K562 (cell line): Measurements from ENCODE around the gene TM7SF3. TPM values are rescaled to one million over a fixed set of nuclear protein-coding genes. Genes with fewer than 3 reads are reported as not detected.

Experiments used
- ATAC-seq: fragments of 200-7000 bp; cut with Tn5 transposase; 3 replicates; pipeline ENCODE4 v1.9.1; 2020; ENCODE audit warnings: moderate library complexity
- BruUV-seq: library from RNA; stranded (reverse); fragments of 400-500 nt; replicated peaks from 2 replicates; lab custom pipeline; 2021; lab: Mats Ljungman, UMichigan
- CTCF ChIA-PET: fragments of 300-600 bp; formaldehyde crosslinking; extraction: SDS; loops from one replicate; lab custom pipeline; 2021; ENCODE audit warnings: low intra/inter-chr PET ratio; lab: Yijun Ruan, JAX
- POLR2A ChIA-PET: fragments of 300-600, 350-650 bp; sonication (Branson Sonifier 250); formaldehyde crosslinking; extraction: SDS; loops from one replicate; lab custom pipeline; 2021; ENCODE audit warnings: antibody characterized with exemption, inconsistent platforms; lab: Yijun Ruan, JAX
- DNase-seq, 4 experiments: peaks; one replicate each; pipeline versions ENCODE4 v3.0.0 to v3.0.0-alpha.2; 2011 to 2018; ENCODE audit warnings: low spot score in 3 of 4, mixed read lengths in 3 of 4; ENCODE audit errors: extremely low read depth in 1 of 4
- FAIRE-seq: peaks from 2 replicates; lab custom pipeline; 2011; peaks lifted over from hg19 to GRCh38; lab: Jason Lieb, UNC
- H2AFZ ChIP-seq: 2 replicates; pipeline ENCODE4 v1.6.0; 2011; ENCODE audit warnings: low read depth, low read length, control low read depth, inconsistent platforms
- H3K27ac ChIP-seq: fragments of 200-600 bp; 3 replicates; pipeline ENCODE4 v1.8.0; 2011; ENCODE audit warnings: low read depth, mild to moderate bottlenecking, control low read depth, inconsistent platforms, low read length, moderate library complexity, mixed read lengths; ENCODE audit errors: extremely low read depth
- H3K27me3 ChIP-seq, 2 experiments: fragments of 300-600 bp in 1 of 2; 2 replicates in 1 of 2; 3 replicates in 1 of 2; pipeline versions ENCODE4 v1.6.0 to v1.8.0; 2011; ENCODE audit warnings: inconsistent platforms in 2 of 2, low read length in 2 of 2, mild to moderate bottlenecking in 1 of 2, mixed read lengths in 1 of 2, moderate library complexity in 1 of 2; ENCODE audit not compliant: control insufficient read depth in 2 of 2, insufficient read depth in 2 of 2
- H3K36me3 ChIP-seq: fragments of 300-600 bp; 3 replicates; pipeline ENCODE4 v1.8.0; 2011; ENCODE audit warnings: mild to moderate bottlenecking, low read length, inconsistent platforms; ENCODE audit not compliant: control insufficient read depth, insufficient read depth
- H3K4me1 ChIP-seq, 2 experiments: fragments of 200-600 bp in 1 of 2; replicated peaks in 1 of 2; 2 replicates in 1 of 2; 3 replicates in 1 of 2; pipeline versions ENCODE4 v1.5.1 to v1.8.0; 2011; ENCODE audit warnings: inconsistent platforms in 2 of 2, low read length in 2 of 2, mild to moderate bottlenecking in 1 of 2, mixed read lengths in 1 of 2, moderate library complexity in 1 of 2; ENCODE audit not compliant: control insufficient read depth in 2 of 2, insufficient read depth in 2 of 2
- H3K4me2 ChIP-seq: 2 replicates; pipeline ENCODE4 v1.6.1; 2011; ENCODE audit warnings: low read length, control low read depth, inconsistent platforms, mixed read lengths; ENCODE audit not compliant: insufficient read depth
- H3K4me3 ChIP-seq: fragments of 200-600 bp; sonication (generic), shearing (Covaris generic); 2 replicates; pipeline ENCODE4 v1.5.1; 2016; ENCODE audit warnings: control low read depth, inconsistent platforms
- H3K79me2 ChIP-seq: fragments of 200-600 bp; 3 replicates; pipeline ENCODE4 v1.8.0; 2011; ENCODE audit warnings: low read length, inconsistent platforms; ENCODE audit not compliant: control insufficient read depth, insufficient read depth
- H3K9ac ChIP-seq, 2 experiments: 2 replicates each; pipeline versions ENCODE4 v1.6.0 to v1.6.1; 2011; ENCODE audit warnings: low read depth in 2 of 2, low read length in 2 of 2, control low read depth in 1 of 2, inconsistent platforms in 1 of 2, mild to moderate bottlenecking in 1 of 2, mixed read lengths in 1 of 2; ENCODE audit not compliant: insufficient read depth in 1 of 2
- H3K9me1 ChIP-seq: one replicate; pipeline ENCODE4 v1.6.0; 2011; ENCODE audit warnings: inconsistent platforms, mild to moderate bottlenecking, low read length, moderate library complexity; ENCODE audit not compliant: control insufficient read depth, insufficient read depth
- H3K9me3 ChIP-seq: replicated peaks from 2 replicates; pipeline ENCODE4 v1.5.1; 2011; ENCODE audit warnings: low read depth, low read length, inconsistent platforms; ENCODE audit not compliant: control insufficient read depth, insufficient read depth
- H4K20me1 ChIP-seq: replicated peaks from 2 replicates; pipeline ENCODE4 v1.6.1; 2011; ENCODE audit warnings: low read length, inconsistent platforms, mixed read lengths; ENCODE audit not compliant: control insufficient read depth, insufficient read depth
- ATF3 ChIP-seq, 2 experiments: fragments of 450-650 bp in 1 of 2; sonication (generic) in 1 of 2; formaldehyde crosslinking in 1 of 2; IDR thresholded peaks in 1 of 2; conservative IDR thresholded peaks in 1 of 2; 2 replicates each; pipeline versions ENCODE4 v1.6.1 to v1.8.1; 2016 to 2023; ENCODE audit warnings: mild to moderate bottlenecking in 2 of 2, moderate library complexity in 2 of 2, inconsistent platforms in 1 of 2, missing genetic modification reagents in 1 of 2
- BRD4 ChIP-seq: fragments of 200-600 bp; sonication (generic); IDR thresholded peaks from 2 replicates; pipeline ENCODE4 v1.6.1; 2017; ENCODE audit warnings: inconsistent platforms
- CBFA2T2 ChIP-seq: fragments of 450-650 bp; conservative IDR thresholded peaks from 2 replicates; pipeline ENCODE4 v1.6.1; 2017; ENCODE audit warnings: mild to moderate bottlenecking
- CEBPB ChIP-seq: fragments of 450-650 bp; IDR thresholded peaks from 2 replicates; pipeline ENCODE4 v1.6.1; 2016; ENCODE audit warnings: missing genetic modification characterization, missing compliant biosample characterization
- CEBPG ChIP-seq, 3 experiments: fragments of 200-800 bp in 1 of 3; sonication (Bioruptor generic) in 1 of 3; sonication (generic) in 1 of 3; formaldehyde crosslinking in 1 of 3; IDR thresholded peaks in 2 of 3; conservative IDR thresholded peaks in 1 of 3; 2 replicates each; pipeline versions ENCODE4 v1.6.1 to v1.8.0; 2016 to 2022; ENCODE audit warnings: missing compliant biosample characterization in 2 of 3, missing genetic modification characterization in 2 of 3, mild to moderate bottlenecking in 1 of 3, missing genetic modification reagents in 1 of 3
- CHD4 ChIP-seq: fragments of 200-600 bp; sonication (generic); IDR thresholded peaks from 3 replicates; pipeline ENCODE4 v1.6.1; 2012; ENCODE audit warnings: low read depth, mild to moderate bottlenecking, mixed read lengths, low read length, inconsistent platforms; ENCODE audit not compliant: insufficient read depth, insufficient replicate concordance, poor library complexity, severe bottlenecking
- E2F3 ChIP-seq: fragments of 250-450 bp; sonication (Bioruptor Pico); IDR thresholded peaks from 2 replicates; pipeline ENCODE4 v1.4.0; 2020; ENCODE audit warnings: mild to moderate bottlenecking
- KLF6 ChIP-seq: fragments of 250-450 bp; sonication (Bioruptor Pico); IDR thresholded peaks from 2 replicates; pipeline ENCODE4 v1.4.0; 2020; ENCODE audit warnings: mild to moderate bottlenecking, moderate library complexity, borderline replicate concordance
- PHB ChIP-seq: fragments of 250-450 bp; sonication (Bioruptor Pico); IDR thresholded peaks from 2 replicates; pipeline ENCODE4 v1.5.0; 2021
- TBP ChIP-seq: optimal IDR thresholded peaks from 2 replicates; pipeline ENCODE3; 2011; ENCODE audit warnings: low read depth, low read length, improper control_type of control experiment
- XRCC3 ChIP-seq: fragments of 450-650 bp; IDR thresholded peaks from 2 replicates; pipeline ENCODE4 v1.6.1; 2017; ENCODE audit warnings: mild to moderate bottlenecking, moderate library complexity
- ZNF436 ChIP-seq: fragments of 250-450, 450-650 bp; sonication (Bioruptor Pico); formaldehyde crosslinking; IDR thresholded peaks from 2 replicates; pipeline ENCODE4 v1.7.0; 2020; ENCODE audit warnings: mild to moderate bottlenecking
- WGBS: fragments of 100-300 bp; shearing (Covaris generic); methylation state at CpG from one replicate; pipeline ENCODE4 v1.1.6; 2016; ENCODE audit warnings: low coverage, mixed read lengths; ENCODE audit not compliant: insufficient coverage; ENCODE audit errors: missing lambda C conversion rate; 5-methylcytosine and 5-hydroxymethylcytosine counted together
- in situ Hi-C: fragments of 300-500 bp; cut with MboI; formaldehyde crosslinking; loops from 4 replicates; pipeline ENCODE4 v1.15.0; 2018; ENCODE audit warnings: inconsistent platforms, mixed read lengths
- intact Hi-C: fragments of 100-400 bp; cut with micrococcal nuclease; formaldehyde crosslinking; loops from 2 replicates; pipeline ENCODE4 v1.14.2; 2022
- polyA plus RNA-seq, 8 experiments: library from polyadenylated mRNA; depleted of rRNA in 4 of 8; stranded (reverse) in 5 of 8; unstranded in 3 of 8; fragments of >200 nt; fragmentation: Nextera tagmentation in 2 of 8; fragmentation: Illumina TruSeq in 1 of 8; extraction: Ambion mirVana in 2 of 8; extraction: Trizol in 1 of 8; gene quantifications; 2 replicates each; pipeline versions ENCODE4 v1.2.1 to v1.2.3, GENCODE V29; 2011 to 2014; ENCODE audit warnings: inconsistent platforms in 1 of 8, missing spikeins in 1 of 8
- total RNA-seq, 7 experiments: library from RNA; depleted of rRNA in 6 of 7; stranded (reverse); fragments of >200 nt in 6 of 7; fragmentation: Illumina TruSeq in 2 of 7; extraction: Trizol in 2 of 7; gene quantifications; 2 replicates each; pipeline versions ENCODE4 v1.2.1 to v1.2.3, GENCODE V29; 2011 to 2021; ENCODE audit warnings: low replicate concordance in 1 of 7
- TF ChIP-seq, protein P1 (sequence below): sonication (generic); formaldehyde crosslinking; IDR thresholded peaks from 2 replicates; pipeline ENCODE4 v1.8.0; 2022; ENCODE audit warnings: mild to moderate bottlenecking, missing genetic modification reagents
- TF ChIP-seq, protein P2 (sequence below): fragments of 250-450 bp; sonication (Bioruptor Pico); IDR thresholded peaks from 2 replicates; pipeline ENCODE4 v1.4.0; 2020; ENCODE audit warnings: mild to moderate bottlenecking, moderate library complexity, borderline replicate concordance
- TF ChIP-seq, protein P3 (sequence below): sonication (generic); formaldehyde crosslinking; IDR thresholded peaks from 2 replicates; pipeline ENCODE4 v1.8.0; 2022; ENCODE audit warnings: mild to moderate bottlenecking, missing genetic modification reagents

TM7SF3 gene
- total and polyA plus RNA-seq, 9 of the 15 experiments (the other 6 are each of a cell fraction or from before 2014, with no cell fraction given), result 9.3 to 90.4 (median 24.8) TPM

DNA sequence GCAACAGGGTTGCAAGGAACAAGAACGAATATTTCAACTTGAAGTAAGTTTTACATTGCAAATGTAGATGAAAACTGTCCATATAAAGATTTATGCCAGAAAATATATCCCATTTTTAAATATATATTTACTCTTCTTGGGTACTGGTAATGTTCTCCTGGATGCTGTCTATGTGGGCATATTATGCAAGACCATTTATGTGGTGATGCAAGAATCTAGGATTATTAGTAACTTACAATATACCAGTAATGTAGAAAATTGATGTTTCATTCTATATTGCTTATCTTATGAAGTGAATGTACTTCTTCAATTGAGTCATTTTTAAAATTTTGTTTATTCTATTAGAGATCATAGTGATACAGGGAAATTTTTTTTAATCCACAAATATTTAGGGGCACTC lies 50.8 kb downstream of the TM7SF3 start:
- FAIRE-seq, result no peak
- Histone ChIP-seq H4K20me1 (no peaks in the 10 kb centered on the region), H3K4me2 (no peak overlapping the region), H3K79me2 (no peaks in the 10 kb centered on the region)
- CTCF ChIA-PET, result no interaction called here
- no peak for TF ChIP-seq CBFA2T2
- TF ChIP-seq ZNF436 (CRISPR knock-in tag), result no peak
- TF ChIP-seq CEBPG (CRISPR knock-in tag; IDR thresholded peaks at IDR 0.05), result no peak
- peak; percentile 63 to 85 for TF ChIP-seq CEBPG (tag; conservative IDR thresholded peaks at IDR 0.05 in 1 of 2, IDR thresholded peaks at IDR 0.05 in 1 of 2)
- TF ChIP-seq, protein P1, sequence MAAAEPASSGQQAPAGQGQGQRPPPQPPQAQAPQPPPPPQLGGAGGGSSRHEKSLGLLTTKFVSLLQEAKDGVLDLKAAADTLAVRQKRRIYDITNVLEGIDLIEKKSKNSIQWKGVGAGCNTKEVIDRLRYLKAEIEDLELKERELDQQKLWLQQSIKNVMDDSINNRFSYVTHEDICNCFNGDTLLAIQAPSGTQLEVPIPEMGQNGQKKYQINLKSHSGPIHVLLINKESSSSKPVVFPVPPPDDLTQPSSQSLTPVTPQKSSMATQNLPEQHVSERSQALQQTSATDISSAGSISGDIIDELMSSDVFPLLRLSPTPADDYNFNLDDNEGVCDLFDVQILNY (CRISPR knock-in tag), result no peak
- TF ChIP-seq KLF6, result no peak
- TF ChIP-seq CHD4, result no peak
- no peak for TF ChIP-seq E2F3 (CRISPR knock-in tag)
- no peak for TF ChIP-seq TBP
- TF ChIP-seq, protein P2, sequence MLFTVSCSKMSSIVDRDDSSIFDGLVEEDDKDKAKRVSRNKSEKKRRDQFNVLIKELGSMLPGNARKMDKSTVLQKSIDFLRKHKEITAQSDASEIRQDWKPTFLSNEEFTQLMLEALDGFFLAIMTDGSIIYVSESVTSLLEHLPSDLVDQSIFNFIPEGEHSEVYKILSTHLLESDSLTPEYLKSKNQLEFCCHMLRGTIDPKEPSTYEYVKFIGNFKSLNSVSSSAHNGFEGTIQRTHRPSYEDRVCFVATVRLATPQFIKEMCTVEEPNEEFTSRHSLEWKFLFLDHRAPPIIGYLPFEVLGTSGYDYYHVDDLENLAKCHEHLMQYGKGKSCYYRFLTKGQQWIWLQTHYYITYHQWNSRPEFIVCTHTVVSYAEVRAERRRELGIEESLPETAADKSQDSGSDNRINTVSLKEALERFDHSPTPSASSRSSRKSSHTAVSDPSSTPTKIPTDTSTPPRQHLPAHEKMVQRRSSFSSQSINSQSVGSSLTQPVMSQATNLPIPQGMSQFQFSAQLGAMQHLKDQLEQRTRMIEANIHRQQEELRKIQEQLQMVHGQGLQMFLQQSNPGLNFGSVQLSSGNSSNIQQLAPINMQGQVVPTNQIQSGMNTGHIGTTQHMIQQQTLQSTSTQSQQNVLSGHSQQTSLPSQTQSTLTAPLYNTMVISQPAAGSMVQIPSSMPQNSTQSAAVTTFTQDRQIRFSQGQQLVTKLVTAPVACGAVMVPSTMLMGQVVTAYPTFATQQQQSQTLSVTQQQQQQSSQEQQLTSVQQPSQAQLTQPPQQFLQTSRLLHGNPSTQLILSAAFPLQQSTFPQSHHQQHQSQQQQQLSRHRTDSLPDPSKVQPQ (CRISPR knock-in tag), result no peak
- no peak for TF ChIP-seq BRD4
- no peak for TF ChIP-seq PHB
- no peak for TF ChIP-seq XRCC3
- TF ChIP-seq, protein P3, sequence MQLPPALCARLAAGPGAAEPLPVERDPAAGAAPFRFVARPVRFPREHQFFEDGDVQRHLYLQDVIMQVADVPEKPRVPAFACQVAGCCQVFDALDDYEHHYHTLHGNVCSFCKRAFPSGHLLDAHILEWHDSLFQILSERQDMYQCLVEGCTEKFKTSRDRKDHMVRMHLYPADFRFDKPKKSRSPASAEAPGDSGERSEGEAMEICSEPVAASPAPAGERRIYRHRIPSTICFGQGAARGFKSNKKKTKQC (CRISPR knock-in tag), result no peak
- peak; percentile 52 for TF ChIP-seq CEBPB (tag)
- TF ChIP-seq ATF3 (IDR thresholded peaks at IDR 0.05), result peak; percentile 49; the same call in 1 of the 2 replicates
- no peak for TF ChIP-seq ATF3 (CRISPR knock-in tag; conservative IDR thresholded peaks at IDR 0.05)
- TF ChIP-seq, all 486 proteins: peak for 3
- intact Hi-C loops (no loop called here), in situ Hi-C loops (no loop called here)
- Histone ChIP-seq H3K27ac (no peak overlapping the region), H3K9me3 (no peaks in the 10 kb centered on the region), H3K4me1 (no peaks in the 10 kb centered on the region), H3K27me3 (no peaks in the 10 kb centered on the region), H3K36me3 (peaks cover 47% of the 10 kb centered on the region), H2AFZ (no peak overlapping the region), H3K9ac (no peak overlapping the region), H3K4me3 (no peak overlapping the region), H3K9me1 (no peaks in the 10 kb centered on the region)
- DNase-seq (no peak), ATAC-seq (no peak)
- 57% methylated on average over 1 of the region's 1 CpG for WGBS
- BruUV-seq, result no TSS peak
- POLR2A ChIA-PET, result interaction anchor here (1.5 kb wide), 1 partner anchor 40 kb away, joined by 3 read pairs; no protein-coding TSS in a partner anchor
